ENCODE data around the gene ARHGAP44.

- TF ChIP-seq CTCF (IDR thresholded peaks at IDR 0.05; ENCODE audit: insufficient read depth, low read length): no peak
- no peak for TF ChIP-seq POLR2AphosphoS5 (IDR thresholded peaks at IDR 0.05; ENCODE audit: low read depth)
- TF ChIP-seq SPI1 (IDR thresholded peaks at IDR 0.05; ENCODE audit: borderline replicate concordance, low read depth): no peak
- no peak for TF ChIP-seq REST (IDR thresholded peaks at IDR 0.05; ENCODE audit: insufficient replicate concordance, low read depth)
These were observed 178.7 kb downstream of the ARHGAP44 start for GRCh38 chr17:12967962-12968361.
